ENCODE measurements around the gene IQCB1.
"Not testable (repeated sequence)": the region's sequence is repeated elsewhere in the genome, so short reads cannot be mapped to it uniquely, and the experiment has no call there.

Gene IQCB1

GRCh38 chr3:121747976-121748375 is 86.9 kb downstream of the IQCB1 start:
- H3K4me3 ChIP-seq (ENCODE audit: low read length) = peak overlapping the region; percentile 90
- no peak for DNase-seq (ENCODE audit: low read depth)
- no peak for TF ChIP-seq CTCF (conservative IDR thresholded peaks at IDR 0.05; ENCODE audit: low read depth, low read length)

GRCh38 chr3:121743106-121743505 is 91.8 kb downstream of the IQCB1 start:
- H3K4me3 ChIP-seq (ENCODE audit: low read length); DNase-seq (ENCODE audit: low read depth): not testable (repeated sequence)

GRCh38 chr3:121740896-121741295 is 94.0 kb downstream of the IQCB1 start:
- H3K4me3 ChIP-seq (ENCODE audit: low read length) = no peak overlapping the region
- no peak for TF ChIP-seq CTCF (conservative IDR thresholded peaks at IDR 0.05; ENCODE audit: low read depth, low read length)
- no peak for DNase-seq (ENCODE audit: low read depth)

GRCh38 chr3:121739902-121740301 is 95.0 kb downstream of the IQCB1 start:
- no peak for TF ChIP-seq CTCF (conservative IDR thresholded peaks at IDR 0.05; ENCODE audit: low read depth, low read length)
- H3K4me3 ChIP-seq (ENCODE audit: low read length) = no peak overlapping the region
- DNase-seq (ENCODE audit: low read depth) = no peak

GRCh38 chr3:121737644-121738043 is 97.2 kb downstream of the IQCB1 start:
- H3K4me3 ChIP-seq (ENCODE audit: low read length) = no peak overlapping the region
- TF ChIP-seq CTCF (conservative IDR thresholded peaks at IDR 0.05; ENCODE audit: low read depth, low read length) = no peak
- DNase-seq (ENCODE audit: low read depth) = no peak

GRCh38 chr3:121736112-121736511 is 98.7 kb downstream of the IQCB1 start:
- no peak for DNase-seq (ENCODE audit: low read depth)
- no peak overlapping the region for H3K4me3 ChIP-seq (ENCODE audit: low read length)
- no peak for TF ChIP-seq CTCF (conservative IDR thresholded peaks at IDR 0.05; ENCODE audit: low read depth, low read length)

- no peak for DNase-seq (ENCODE audit: low read depth)
- no peak overlapping the region for H3K4me3 ChIP-seq (ENCODE audit: low read length)
- no peak for TF ChIP-seq CTCF (conservative IDR thresholded peaks at IDR 0.05; ENCODE audit: low read depth, low read length)
Observed at GRCh38 chr3:121735047-121735696, 99.7 kb downstream of the IQCB1 start.
